GM12891 (cell line): ENCODE data around the gene ADAMTSL3.

Experiments
- POLR2A ChIP-seq: IDR thresholded peaks from 2 replicates; pipeline ENCODE4 v1.6.1; 2011; ENCODE audit warnings: low read depth, low read length, control low read depth
- POU2F2 ChIP-seq: IDR thresholded peaks from 2 replicates; pipeline ENCODE4 v1.6.1; 2011; ENCODE audit warnings: low read depth, mild to moderate bottlenecking, control low read depth, low read length, moderate library complexity
- SPI1 ChIP-seq: IDR thresholded peaks from 2 replicates; pipeline ENCODE4 v1.6.1; 2011; ENCODE audit warnings: low read depth, low read length, control low read depth

DNA sequence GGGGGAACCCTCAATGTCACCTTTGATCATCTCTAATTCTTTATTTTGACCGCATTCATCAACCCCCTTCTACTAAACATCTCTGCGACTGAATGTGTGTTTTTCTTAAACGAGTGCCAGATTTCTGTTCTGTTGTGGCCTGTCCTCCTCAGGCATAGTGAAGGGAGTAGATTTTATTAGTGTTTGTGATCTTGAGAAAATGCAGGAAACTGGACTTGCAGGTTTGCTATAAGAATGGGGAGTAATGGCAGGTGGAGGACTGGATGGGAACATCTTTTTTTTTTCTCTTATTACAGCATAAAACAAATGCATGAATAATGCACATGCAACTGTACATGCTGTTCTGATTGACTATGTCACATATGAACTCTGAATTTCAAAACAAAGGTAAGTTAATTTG lies 59.3 kb downstream of the ADAMTSL3 start:
- TF ChIP-seq POLR2A (no peak), POU2F2 (no peak), SPI1 (no peak)
